Upper lobe of left lung (tissue), 4 donors: ENCODE data around the gene HTR3A.

ENCODE experiments used
- CTCF ChIP-seq, 6 experiments: fragments of 450-650 bp in 4 of 6; fragments of 200-600 bp in 2 of 6; sonication (generic) in 2 of 6; IDR thresholded peaks; one replicate each; pipeline ENCODE4 v1.5.1; 2016 to 2019; ENCODE audit warnings: antibody characterized with exemption in 6 of 6
- EP300 ChIP-seq, 4 donors: sonication (generic); formaldehyde crosslinking; IDR thresholded peaks; one replicate each; pipeline ENCODE4 v1.5.1; 2017; ENCODE audit warnings: antibody characterized with exemption in 4 of 4, control low read depth in 2 of 4
- POLR2A ChIP-seq, 4 donors: fragments of 450-650 bp; IDR thresholded peaks; one replicate each; pipeline ENCODE4 v1.5.1; 2016 to 2017; ENCODE audit warnings: antibody characterized with exemption in 4 of 4, mild to moderate bottlenecking in 2 of 4
- POLR2AphosphoS5 ChIP-seq, 2 donors: sonication (generic); formaldehyde crosslinking; IDR thresholded peaks; one replicate each; pipeline ENCODE4 v1.5.1; 2017; ENCODE audit warnings: antibody characterized with exemption in 2 of 2

- TF ChIP-seq POLR2A (IDR thresholded peaks at IDR 0.05) (no peak), CTCF (IDR thresholded peaks at IDR 0.05) (no peak), POLR2AphosphoS5 (IDR thresholded peaks at IDR 0.05) (no peak), EP300 (IDR thresholded peaks at IDR 0.05) (no peak)
Measured at GRCh38 chr11:114015117-114015516, 40.2 kb downstream of the HTR3A start.
